Limb (tissue), 2 donors: Measurements from ENCODE around the gene MAT2A.
"Not testable (repeated sequence)": the region's sequence is repeated elsewhere in the genome, so short reads cannot be mapped to it uniquely, and the experiment has no call there.

Source experiments
- DNase-seq, 2 donors: peaks; one replicate each; pipeline ENCODE4 v3.0.0-alpha.2; 2016; ENCODE audit errors: extremely low spot score in 2 of 2

Gene MAT2A

DNA sequence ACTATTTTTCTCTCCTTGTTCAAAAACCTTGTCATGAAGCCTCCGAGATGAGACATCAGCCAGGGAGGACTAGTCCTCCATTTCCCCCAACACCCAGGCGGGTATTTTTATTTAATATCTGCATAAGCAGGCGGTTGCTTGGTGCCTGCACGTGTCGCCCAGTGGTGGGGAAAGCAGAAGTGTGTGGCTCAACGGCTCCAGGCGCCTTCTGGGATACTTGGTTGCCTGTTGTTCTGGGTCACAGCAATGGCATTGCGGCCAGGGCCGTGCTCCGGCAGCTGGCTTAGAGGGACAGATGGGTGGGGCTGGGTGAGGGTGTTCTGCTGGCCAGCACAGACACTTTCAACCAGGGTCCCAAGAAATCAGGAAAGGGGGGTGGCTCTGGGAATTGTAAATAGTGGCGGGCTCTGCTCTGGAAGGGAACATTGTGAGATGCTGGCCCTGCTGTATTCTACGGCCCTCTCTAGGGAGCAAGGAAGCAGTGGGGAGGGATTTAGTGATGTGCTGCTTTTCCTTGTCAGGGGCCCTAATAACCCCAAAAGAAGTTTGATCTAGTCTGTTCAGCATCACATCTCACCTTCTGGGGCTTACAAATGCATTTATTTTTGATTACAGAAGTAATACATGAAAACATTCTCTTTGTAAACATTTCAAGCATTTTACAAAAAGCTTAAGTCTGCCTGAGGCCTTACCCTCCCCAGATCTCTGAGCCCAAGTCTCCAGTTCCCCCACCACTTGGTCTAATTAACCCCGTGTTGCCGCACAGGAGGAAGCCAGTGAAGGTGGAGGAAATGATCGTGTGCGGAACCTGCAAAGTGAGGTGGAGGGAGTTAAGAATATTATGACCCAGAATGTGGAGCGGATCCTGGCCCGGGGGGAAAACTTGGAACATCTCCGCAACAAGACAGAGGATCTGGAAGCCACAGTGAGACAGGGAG, 39.5 kb downstream of the MAT2A start:
- DNase-seq = no peak

DNA sequence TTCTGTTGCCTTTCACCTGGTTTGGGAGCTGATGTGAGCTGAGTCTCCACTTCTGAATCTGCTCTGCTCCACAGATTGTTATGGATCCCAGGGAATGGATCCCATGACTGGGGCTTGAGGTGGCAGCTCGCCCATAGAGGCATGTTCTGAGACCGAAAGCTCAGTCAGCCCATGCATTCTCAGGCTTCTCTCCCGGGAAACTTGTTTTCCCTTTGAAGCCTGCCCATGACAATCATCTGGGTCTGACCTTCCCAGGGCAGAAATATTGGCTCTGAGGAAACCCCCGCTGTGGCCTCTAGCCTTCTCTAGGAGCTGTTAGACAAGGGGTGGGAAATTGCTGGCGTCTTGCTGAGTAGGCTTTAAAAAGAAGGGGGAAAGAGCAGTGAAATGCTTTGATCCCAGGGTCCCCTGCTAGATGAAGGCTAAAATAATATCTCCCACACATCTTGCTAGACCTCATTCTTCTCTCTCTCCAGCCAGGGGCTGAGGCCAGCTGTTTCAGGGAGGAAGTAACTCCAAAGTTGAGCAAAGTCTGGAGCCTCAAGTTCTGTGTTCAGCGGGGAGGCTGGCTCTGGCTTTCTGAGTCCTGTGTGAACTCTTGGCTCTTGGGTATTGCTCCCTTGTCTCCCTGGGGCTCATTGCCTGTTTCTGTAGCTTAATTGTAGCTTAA, 40.4 kb downstream of the MAT2A start:
- no peak for DNase-seq

DNA sequence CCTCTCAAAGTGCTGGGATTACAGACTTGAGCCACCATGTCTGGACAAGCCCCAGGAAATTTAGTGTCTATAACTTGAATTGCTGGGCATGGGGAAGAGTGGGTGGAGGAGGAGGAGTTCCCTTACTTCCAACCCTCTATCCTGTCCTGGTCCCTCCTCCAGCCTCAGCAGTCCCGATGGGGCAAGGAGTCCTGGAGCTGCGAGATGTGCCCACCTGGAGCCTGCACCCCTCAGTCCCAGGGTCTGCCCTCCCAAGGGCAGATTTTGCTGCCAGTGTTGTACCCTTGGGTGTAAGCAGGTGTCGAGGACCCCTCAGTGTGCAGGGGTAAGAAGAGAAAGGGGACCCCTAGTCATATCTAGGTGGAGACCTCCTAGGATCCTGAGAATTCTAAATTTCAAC, 41.2 kb downstream of the MAT2A start:
- no peak for DNase-seq

GRCh38 chr2:85582492-85582891, 43.5 kb downstream of the MAT2A start:
- DNase-seq = no peak

- DNase-seq = no peak
Observed at GRCh38 chr2:85583667-85584353, 44.8 kb downstream of the MAT2A start.

GRCh38 chr2:85584354-85584856, 45.4 kb downstream of the MAT2A start, which contains the start of gene VAMP5:
VAMP5 (plus strand) TSS chr2:85584431; CDS start chr2:85584491, 60 bp downstream.
- DNase-seq = no peak

- no peak for DNase-seq
Observed at GRCh38 chr2:85584857-85585780, 46.2 kb downstream of the MAT2A start.

DNA sequence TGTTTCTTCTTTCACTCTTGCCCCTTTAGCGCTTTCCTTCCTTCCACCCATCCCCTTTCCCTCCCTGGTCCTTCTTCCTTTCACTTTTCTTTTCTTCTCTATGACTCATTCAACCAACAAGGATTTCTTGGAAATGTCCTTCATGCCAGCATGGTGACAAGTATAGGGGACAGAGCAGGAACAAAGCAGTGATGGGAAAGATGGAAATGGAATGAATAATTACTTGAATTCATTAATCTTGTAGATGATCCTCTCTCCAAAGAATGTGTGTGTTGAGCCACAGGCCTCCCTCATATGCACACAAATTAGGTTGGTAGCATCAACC, 46.8 kb downstream of the MAT2A start:
- DNase-seq = no peak

DNA sequence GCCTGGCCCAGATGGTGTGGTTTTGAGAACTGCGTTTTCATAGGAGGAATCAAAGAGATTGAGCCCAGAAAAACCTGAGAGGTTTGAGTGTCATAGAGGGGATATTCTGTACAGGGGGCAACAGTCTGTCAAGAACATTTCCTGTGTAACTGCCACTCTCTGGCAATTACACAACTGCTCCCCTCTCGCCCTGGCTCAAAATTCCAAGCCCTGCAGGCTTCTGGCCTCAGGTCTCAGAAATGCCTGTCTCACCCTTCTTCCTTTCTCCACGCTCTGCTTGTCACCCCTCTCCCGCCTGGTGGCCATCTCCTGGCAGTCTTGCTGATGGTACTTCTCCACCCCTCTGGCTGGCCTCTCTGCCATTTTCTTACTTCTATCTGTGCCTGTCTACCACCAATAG, 49.3 kb downstream of the MAT2A start:
- DNase-seq = no peak

- no peak for DNase-seq
Observed at GRCh38 chr2:85588645-85589044, 49.7 kb downstream of the MAT2A start.

DNA sequence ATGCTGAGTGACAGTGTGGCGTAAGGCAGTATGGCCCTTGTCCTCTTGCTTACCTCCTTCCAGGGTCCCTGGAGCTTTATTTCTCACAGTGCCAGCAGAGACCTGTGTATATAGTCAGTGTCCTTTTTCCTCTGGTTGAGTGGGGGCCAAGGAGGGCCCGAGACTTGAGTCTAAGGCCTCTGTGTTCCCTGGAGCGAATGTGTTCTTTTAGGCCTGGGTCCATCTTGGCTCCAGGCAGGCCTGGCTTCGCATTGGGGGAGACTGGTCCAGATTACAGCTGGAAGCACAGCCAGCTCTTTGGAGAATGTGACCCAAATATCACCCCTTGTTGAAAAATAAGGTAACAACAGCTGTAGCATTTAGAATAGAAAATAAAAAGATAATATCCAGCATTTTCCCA, 50.2 kb downstream of the MAT2A start:
- no peak for DNase-seq

GRCh38 chr2:85589982-85590791, 51.2 kb downstream of the MAT2A start:
- no peak for DNase-seq

GRCh38 chr2:85590950-85591349, 52.0 kb downstream of the MAT2A start:
- no peak for DNase-seq

DNA sequence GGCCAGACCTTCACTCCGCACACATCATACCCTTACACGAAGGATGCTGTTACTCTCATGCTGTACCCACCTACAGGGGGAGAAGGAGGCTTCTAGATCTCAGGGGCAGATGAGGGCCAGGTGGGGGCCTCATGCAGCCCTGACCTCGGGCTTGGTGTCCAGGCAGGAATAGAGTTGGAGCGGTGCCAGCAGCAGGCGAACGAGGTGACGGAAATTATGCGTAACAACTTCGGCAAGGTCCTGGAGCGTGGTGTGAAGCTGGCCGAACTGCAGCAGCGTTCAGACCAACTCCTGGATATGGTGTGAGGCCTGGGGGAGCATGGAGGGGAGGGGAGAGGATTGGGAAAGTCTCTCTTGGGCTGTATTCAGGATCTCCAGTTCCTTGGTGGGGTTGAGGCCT, 52.6 kb downstream of the MAT2A start:
- no peak for DNase-seq

DNA sequence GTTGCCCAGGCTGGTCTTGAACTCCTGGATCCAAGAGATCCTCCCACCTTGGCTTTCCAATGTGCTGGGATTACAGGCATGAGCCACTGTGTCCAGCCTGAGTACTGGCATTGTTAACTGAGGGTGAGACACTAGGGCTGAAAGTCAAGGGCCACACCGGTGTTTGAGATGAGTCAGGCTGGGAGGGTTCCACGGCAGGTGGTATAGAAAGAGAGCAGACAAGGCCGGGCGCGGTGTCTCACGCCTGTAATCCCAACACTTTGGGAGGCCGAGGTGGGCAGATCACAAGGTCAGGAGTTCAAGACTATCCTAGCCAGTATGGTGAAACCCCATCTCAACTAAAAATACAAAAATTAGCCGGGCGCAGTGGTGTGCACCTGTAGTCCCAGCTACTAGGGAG, 53.3 kb downstream of the MAT2A start:
- not testable (repeated sequence) for DNase-seq

GRCh38 chr2:85593023-85593422, 54.1 kb downstream of the MAT2A start:
- no peak for DNase-seq
